GM21529 (cell line): ENCODE data around the gene CD164L2.
"Not testable (repeated sequence)": the region's sequence is repeated elsewhere in the genome, so short reads cannot be mapped to it uniquely, and the experiment has no call there.

Source experiments
- ATAC-seq: cut with Tn5 transposase; IDR thresholded peaks from one replicate; pipeline ENCODE4 v1.9.1; 2021; ENCODE audit not compliant: unreplicated experiment

The CD164L2 gene

DNA sequence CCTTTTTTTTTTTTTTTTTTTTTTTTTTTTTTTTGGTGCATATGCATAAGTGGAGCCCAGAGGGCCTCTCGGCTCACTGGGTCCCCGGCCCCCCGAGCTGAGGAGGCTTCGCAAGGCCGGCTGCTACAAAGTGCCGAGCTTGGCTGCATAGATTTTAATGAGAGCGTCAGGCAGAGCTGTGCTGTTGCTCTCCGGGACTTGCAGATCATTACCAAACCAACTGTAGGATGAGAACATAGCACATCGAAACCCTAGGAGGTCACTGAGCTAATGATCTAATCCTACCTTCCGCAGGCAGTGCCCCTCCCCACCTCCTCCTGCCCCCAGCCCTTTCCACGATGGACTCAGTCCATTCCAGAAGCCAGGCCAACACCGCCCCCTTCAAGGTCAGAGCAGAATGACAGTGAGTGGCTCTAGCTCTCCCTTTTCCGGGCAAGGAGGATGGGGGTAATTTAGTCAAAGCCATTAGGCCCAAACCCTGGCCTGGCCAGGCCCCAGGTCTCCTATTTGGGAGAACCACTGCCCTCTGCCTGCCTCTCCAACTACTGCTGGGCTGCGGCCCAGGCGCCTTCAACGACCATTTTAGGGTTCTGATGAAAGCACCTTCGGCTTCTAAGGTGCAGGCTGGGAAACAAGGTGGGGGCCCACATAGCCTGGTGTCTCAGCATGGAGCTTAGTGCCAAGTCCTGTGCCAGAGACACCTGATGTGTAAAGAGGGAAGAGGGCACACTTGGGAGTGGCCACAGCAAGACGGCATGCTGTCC, 22.6 kb upstream of the CD164L2 start:
- ATAC-seq, result not testable (repeated sequence)

DNA sequence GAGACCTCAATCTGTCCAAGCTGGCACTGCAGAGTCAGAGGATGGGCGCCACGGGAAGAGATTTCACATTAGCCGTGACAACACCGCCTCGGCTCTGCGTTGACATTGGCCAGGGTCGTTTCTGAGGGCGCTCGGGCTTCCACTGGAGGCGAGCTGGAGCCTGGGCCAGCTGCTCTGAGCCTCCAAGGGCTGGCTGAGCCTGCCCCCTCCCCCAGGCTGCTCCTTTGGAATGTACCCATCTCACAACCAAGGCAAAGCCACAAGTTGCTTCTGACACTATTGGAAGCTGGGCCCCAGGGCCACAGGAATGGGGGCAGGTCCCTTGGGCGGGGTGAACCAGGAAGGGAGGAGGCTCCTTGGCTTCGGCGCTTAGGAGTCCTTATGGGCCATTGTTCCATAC, 21.9 kb upstream of the CD164L2 start:
- no peak for ATAC-seq

- no peak for ATAC-seq
These were observed 20.8 kb upstream of the CD164L2 start for GRCh38 chr1:27403931-27404330.

DNA sequence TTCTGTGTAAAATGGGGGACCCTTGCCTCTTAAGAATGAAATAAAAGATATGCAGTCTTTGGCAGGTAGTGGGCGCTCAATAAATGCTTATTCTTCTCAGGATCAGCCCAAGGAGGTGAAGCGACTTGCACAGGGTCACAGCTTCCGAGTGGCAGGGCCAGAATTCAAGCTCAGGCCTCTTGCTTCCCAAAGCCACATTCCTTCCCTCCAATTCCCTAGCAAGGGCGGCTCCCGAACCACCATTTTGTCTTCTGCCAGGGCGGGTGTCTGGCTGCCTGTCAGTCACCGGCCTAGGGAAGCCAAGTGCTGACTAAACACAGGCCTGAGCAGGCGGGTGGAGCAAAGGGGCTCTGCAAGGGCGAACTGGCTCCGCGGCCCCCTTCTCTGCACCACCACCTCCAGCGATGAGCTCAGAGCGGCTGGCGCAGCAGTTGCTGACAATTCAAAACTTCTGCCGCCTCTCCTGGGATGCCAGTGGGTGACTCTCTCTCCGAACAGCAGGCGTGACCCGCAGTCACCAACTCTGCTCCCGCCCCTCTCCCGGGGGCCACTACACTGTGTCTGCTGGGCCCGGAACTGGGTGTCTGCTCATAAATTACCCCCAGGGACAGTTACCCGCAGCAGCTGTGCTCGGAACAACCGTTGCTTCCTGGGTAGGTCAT, 20.1 kb upstream of the CD164L2 start:
- no peak for ATAC-seq

GRCh38 chr1:27402349-27402754, 19.2 kb upstream of the CD164L2 start:
- ATAC-seq, result no peak

DNA sequence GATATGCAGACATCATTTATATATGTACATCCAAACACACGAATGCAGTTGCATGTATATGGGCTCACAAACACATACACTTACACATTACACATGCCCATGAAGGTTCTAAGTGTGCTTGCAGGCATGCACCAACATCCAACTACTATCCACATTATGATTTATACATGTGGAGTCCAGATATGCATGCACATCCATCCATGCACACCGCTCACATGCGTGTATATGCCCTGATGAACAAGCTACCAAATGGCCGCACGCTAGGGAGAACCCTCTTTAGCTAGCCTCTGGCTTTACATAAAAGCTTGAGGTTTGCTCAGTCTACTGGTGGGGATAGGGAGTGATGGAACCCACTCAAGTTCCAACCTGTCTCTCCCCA, 17.8 kb upstream of the CD164L2 start:
- no peak for ATAC-seq

GRCh38 chr1:27400082-27400962, 17.2 kb upstream of the CD164L2 start:
- ATAC-seq, result no peak

GRCh38 chr1:27399251-27400025, 16.3 kb upstream of the CD164L2 start:
- no peak for ATAC-seq

GRCh38 chr1:27398405-27399149, 15.4 kb upstream of the CD164L2 start:
- ATAC-seq, result no peak

DNA sequence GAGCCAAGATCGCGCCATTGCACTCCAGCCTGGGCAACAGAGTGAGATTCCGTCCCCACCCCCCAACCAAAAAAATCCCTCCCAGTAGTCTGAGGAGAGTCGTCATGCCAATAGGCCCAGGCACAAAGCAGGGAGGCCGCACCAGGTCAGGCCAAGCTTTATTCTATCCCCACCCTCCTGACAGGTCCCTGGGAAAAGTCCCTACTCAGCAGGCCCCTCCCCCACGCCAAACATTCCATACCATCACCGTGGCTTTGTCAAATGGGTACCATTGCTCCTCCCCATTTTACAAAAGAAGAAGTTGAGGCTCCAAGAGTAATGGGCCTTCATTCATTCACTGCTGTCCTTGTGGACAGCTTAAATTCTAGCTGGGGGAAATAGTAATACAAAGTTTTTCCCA, 14.6 kb upstream of the CD164L2 start:
- ATAC-seq, result no peak

DNA sequence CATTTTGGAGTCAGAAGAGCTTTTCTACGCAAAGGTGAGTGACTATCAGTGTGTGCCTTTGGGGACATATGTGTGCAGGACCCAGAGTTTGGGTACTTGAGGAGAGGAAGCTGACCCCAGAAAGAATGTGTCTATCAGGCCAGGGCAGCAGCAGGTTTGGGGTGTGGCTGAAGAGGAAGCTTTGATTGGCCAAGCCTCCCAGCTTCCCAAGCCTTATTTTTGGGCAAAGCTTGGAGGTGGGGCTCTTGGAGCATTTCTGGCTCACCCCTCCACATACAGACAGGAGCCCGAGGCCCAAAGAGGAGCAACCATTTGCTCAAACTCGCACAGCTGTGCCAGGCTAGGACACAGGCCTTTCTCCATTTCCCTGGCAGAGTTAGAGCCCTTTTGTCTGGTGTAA, 14.0 kb upstream of the CD164L2 start:
- no peak for ATAC-seq

GRCh38 chr1:27395441-27396195, 12.5 kb upstream of the CD164L2 start:
- no peak for ATAC-seq

DNA sequence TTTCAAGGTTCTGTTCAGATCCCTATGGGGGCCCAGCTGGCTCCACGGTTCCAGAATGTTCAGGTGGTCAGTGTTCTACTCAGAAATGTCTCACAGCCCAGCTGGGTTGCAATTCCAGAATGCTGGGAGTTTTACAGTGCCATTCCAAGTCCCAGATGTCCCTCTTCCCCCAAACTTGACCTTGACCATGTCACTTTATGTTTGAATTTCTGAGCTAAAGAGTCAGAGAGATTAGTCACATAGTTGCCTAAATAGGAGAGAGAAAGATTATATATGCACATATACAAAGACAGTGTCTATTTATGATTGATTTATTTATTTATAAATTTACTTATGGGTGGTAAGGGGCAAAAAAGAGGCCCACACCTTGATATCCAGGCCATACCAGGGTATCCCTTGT, 11.8 kb upstream of the CD164L2 start:
- no peak for ATAC-seq

GRCh38 chr1:27394282-27394658, 11.1 kb upstream of the CD164L2 start:
- ATAC-seq, result no peak

GRCh38 chr1:27393641-27394281, 10.6 kb upstream of the CD164L2 start:
- no peak for ATAC-seq

DNA sequence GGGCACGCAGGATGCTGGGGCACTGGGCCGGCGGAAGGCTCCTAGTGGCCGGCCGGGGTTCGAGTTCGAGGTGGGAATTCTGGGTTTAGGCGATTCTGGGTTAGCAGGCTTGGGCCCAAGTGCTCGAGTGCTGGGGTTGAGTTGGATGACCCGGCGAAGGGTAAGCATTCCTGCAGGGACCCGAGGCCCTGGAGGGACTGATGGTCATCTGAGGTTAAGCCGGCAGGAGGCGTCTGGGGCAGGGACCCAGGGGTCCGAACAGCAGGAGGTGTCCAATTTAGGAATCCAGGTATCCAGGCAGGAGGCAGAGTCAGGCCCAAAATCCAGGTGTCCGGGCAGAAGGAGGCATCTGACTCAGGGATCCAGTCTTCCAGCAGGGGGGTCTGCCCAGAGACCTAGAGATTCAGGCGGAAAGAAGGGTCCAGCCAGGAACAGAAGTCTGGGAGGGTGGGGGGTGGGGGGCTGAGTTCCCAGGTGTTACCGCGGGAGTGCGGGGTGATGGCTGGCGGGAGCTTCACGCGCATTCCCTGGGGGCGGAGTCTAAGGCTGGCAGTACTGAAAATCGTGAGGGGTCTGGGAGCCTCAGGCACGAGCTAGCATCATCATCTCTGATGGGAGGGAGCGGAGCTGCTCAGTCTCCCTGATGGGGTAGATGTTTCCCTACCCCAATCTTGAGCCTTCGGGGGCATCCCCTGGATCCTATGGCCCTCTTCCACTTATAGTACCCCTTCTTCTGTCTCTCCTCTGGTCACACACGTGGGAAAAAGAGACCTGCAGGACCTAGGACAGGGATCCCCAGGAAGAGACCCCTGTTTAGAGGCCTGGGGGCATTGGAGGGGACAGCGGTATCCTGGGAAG, 9.9 kb upstream of the CD164L2 start:
- no peak for ATAC-seq

DNA sequence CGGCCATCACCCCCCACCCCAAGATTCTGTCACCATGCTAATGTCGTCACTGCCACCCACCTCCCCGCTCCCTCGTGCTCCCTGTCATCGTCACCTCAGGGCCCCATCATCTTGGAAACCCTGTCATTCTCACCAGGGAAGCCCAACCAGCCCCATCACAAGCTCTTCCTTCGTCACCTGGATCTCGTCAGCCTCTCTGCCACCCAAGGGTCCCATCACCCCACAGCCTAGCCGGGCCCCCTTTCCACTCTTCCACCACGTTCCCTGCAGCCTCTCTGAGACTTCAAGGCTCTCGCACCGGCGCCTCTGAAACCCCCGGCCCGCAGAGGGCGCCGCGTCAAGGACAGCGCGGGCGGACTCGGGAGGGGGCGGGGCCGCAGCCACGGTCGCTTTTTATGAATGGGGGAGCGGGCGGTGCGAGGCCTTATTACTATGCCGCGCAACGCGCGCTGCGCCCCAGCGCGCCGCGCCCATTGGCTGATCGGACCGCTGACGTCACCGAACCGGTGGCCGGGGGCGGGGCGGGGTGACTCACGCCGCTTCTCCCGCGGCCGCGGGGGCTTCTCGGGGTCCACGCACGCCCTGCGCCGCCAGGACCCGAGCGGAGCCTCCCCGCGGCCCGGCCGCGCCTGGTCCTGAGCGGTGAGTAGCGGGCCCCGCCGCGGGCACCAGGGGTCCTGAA, 9.1 kb upstream of the CD164L2 start, which contains the start of gene GPR3:
GPR3 (plus strand) TSS at position 527 of the 682 bp plus-strand sequence. CDS start 1,177 bp downstream, outside the sequence.
- ATAC-seq, result peak; percentile 79
